Esophagus muscularis mucosa (tissue), 4 donors: ENCODE results near the gene APLNR.

ENCODE experiments used
- CTCF ChIP-seq, 3 experiments: fragments of 200-600 bp in 2 of 3; fragments of 450-650 bp in 1 of 3; sonication (generic) in 2 of 3; IDR thresholded peaks; one replicate each; pipeline ENCODE4 v1.5.1; 2017 to 2019; ENCODE audit warnings: antibody characterized with exemption in 3 of 3, mild to moderate bottlenecking in 2 of 3, moderate library complexity in 1 of 3
- EP300 ChIP-seq: sonication (generic); formaldehyde crosslinking; IDR thresholded peaks from one replicate; pipeline ENCODE4 v1.6.1; 2017; ENCODE audit warnings: antibody characterized with exemption
- POLR2A ChIP-seq: fragments of 450-650 bp; IDR thresholded peaks from one replicate; pipeline ENCODE4 v1.6.1; 2017; ENCODE audit warnings: antibody characterized with exemption, moderate library complexity, mild to moderate bottlenecking, low read depth
- POLR2AphosphoS5 ChIP-seq, 2 donors: sonication (generic); formaldehyde crosslinking; IDR thresholded peaks; one replicate each; pipeline ENCODE4 v1.6.1; 2017; ENCODE audit warnings: antibody characterized with exemption in 2 of 2

- no peak for TF ChIP-seq CTCF (IDR thresholded peaks at IDR 0.05)
- TF ChIP-seq POLR2AphosphoS5 (IDR thresholded peaks at IDR 0.05) = no peak
- TF ChIP-seq POLR2A = no peak
- no peak for TF ChIP-seq EP300
Observed at GRCh38 chr11:57214098-57214417, 23.0 kb downstream of the APLNR start.
